ENCODE results near the gene ILK. TPM values are rescaled to one million over a fixed set of nuclear protein-coding genes. Genes with fewer than 3 reads are reported as not detected.

The ILK gene
- total and polyA plus RNA-seq, 3 donors from 2014 or later, result 79.1 to 122 (median 109) TPM

GRCh38 chr11:6557761-6558674, 45.6 kb upstream of the ILK start:
- Histone ChIP-seq H3K4me3 (no peak overlapping the region), H3K9me3 (no peaks in the 10 kb centered on the region), H3K4me1 (no peaks in the 10 kb centered on the region), H3K27me3 (no peaks in the 10 kb centered on the region), H3K36me3 (ENCODE audit: low read depth, missing control alignments) (no peaks in the 10 kb centered on the region), H3K27ac (no peak overlapping the region)
- 92 to 97% methylated on average over 10 to 13 of the region's 14 CpGs for WGBS, 2 donors
- DNase-seq, result no peak
- TF ChIP-seq POLR2A (IDR thresholded peaks at IDR 0.05), result no peak
- no peak for TF ChIP-seq CTCF (IDR thresholded peaks at IDR 0.05)
- intact Hi-C loops (cut with DNase I; ENCODE audit: low total_unique reads), result no loop called here

GRCh38 chr11:6559369-6559768, 44.2 kb upstream of the ILK start:
- DNase-seq, result no peak
- no peaks in the 10 kb centered on the region for H3K4me1 ChIP-seq
- no peaks in the 10 kb centered on the region for H3K27me3 ChIP-seq
- intact Hi-C loops (cut with DNase I; ENCODE audit: low total_unique reads), result no loop called here
- H3K36me3 ChIP-seq (ENCODE audit: low read depth, missing control alignments), result no peaks in the 10 kb centered on the region
- no peak for TF ChIP-seq CTCF (IDR thresholded peaks at IDR 0.05)
- TF ChIP-seq POLR2A (IDR thresholded peaks at IDR 0.05), result no peak
- no peak overlapping the region for H3K4me3 ChIP-seq
- no peaks in the 10 kb centered on the region for H3K9me3 ChIP-seq
- H3K27ac ChIP-seq, result no peak overlapping the region
- 94 to 100% methylated on average over 1 of the region's 1 CpG for WGBS, 2 donors

- intact Hi-C loops (cut with DNase I; ENCODE audit: low total_unique reads), result no loop called here
- 93 to 95% methylated on average over 3 of the region's 3 CpGs for WGBS, 2 donors
Measured at GRCh38 chr11:6561288-6561687, 42.3 kb upstream of the ILK start.

GRCh38 chr11:6563121-6563619, 40.4 kb upstream of the ILK start:
- intact Hi-C loops (cut with DNase I; ENCODE audit: low total_unique reads), result no loop called here
- no peaks in the 10 kb centered on the region for H3K4me1 ChIP-seq
- no peak for DNase-seq
- no peaks in the 10 kb centered on the region for H3K36me3 ChIP-seq (ENCODE audit: low read depth, missing control alignments)
- no peak overlapping the region for H3K4me3 ChIP-seq
- no peaks in the 10 kb centered on the region for H3K9me3 ChIP-seq
- no peaks in the 10 kb centered on the region for H3K27me3 ChIP-seq
- TF ChIP-seq CTCF (IDR thresholded peaks at IDR 0.05) (no peak), POLR2A (IDR thresholded peaks at IDR 0.05) (no peak)
- no peak overlapping the region for H3K27ac ChIP-seq
- WGBS, 2 donors, result 97 to 100% methylated on average over 4 of the region's 4 CpGs

More at GRCh38 chr11:6561288-6561687, 42.3 kb upstream of the ILK start:
- no peak overlapping the region for H3K4me3 ChIP-seq
- TF ChIP-seq POLR2A (IDR thresholded peaks at IDR 0.05) (no peak), CTCF (IDR thresholded peaks at IDR 0.05) (no peak)
- H3K27ac ChIP-seq, result no peak overlapping the region
- H3K36me3 ChIP-seq (ENCODE audit: low read depth, missing control alignments), result no peaks in the 10 kb centered on the region
- no peaks in the 10 kb centered on the region for H3K9me3 ChIP-seq
- DNase-seq, result no peak
- H3K4me1 ChIP-seq, result no peaks in the 10 kb centered on the region
- no peaks in the 10 kb centered on the region for H3K27me3 ChIP-seq

Data from testis (tissue), 3 donors.